ENCODE data around the gene IMP3. TPM values are rescaled to one million over a fixed set of nuclear protein-coding genes. Genes with fewer than 3 reads are reported as not detected.

IMP3 gene
- total and polyA plus RNA-seq, 8 donors: 18.7 to 39.6 (median 30.8) TPM

GRCh38 chr15:75597667-75598341, 42.2 kb downstream of the IMP3 start:
- ATAC-seq: peak; percentile 35 to 73 (median 66)
- Histone ChIP-seq H3K36me3 (peaks cover 0 to 7% (median 6%) of the 10 kb centered on the region in 3 donors), H3K4me1 (peaks cover 0 to 4% (median 0%) of the 10 kb centered on the region in 3 donors), H3K9me3 (no peaks in the 10 kb centered on the region), H3K27me3 (no peaks in the 10 kb centered on the region), H3K27ac (no peak overlapping the region), H3K4me3 (no peak overlapping the region)
- TF ChIP-seq, protein P1, sequence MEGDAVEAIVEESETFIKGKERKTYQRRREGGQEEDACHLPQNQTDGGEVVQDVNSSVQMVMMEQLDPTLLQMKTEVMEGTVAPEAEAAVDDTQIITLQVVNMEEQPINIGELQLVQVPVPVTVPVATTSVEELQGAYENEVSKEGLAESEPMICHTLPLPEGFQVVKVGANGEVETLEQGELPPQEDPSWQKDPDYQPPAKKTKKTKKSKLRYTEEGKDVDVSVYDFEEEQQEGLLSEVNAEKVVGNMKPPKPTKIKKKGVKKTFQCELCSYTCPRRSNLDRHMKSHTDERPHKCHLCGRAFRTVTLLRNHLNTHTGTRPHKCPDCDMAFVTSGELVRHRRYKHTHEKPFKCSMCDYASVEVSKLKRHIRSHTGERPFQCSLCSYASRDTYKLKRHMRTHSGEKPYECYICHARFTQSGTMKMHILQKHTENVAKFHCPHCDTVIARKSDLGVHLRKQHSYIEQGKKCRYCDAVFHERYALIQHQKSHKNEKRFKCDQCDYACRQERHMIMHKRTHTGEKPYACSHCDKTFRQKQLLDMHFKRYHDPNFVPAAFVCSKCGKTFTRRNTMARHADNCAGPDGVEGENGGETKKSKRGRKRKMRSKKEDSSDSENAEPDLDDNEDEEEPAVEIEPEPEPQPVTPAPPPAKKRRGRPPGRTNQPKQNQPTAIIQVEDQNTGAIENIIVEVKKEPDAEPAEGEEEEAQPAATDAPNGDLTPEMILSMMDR (IDR thresholded peaks at IDR 0.05): peak in 2 of 4 donors; percentile 12 to 19
- no peak for DNase-seq
- FAIRE-seq: no peak
- intact Hi-C loops (cut with DNase I): no loop called here
- WGBS, 2 donors: 28 to 38% methylated on average over 3 of the region's 3 CpGs

GRCh38 chr15:75596703-75597345, 43.2 kb downstream of the IMP3 start:
- 82 to 83% methylated on average over 3 of the region's 3 CpGs for WGBS, 2 donors
- ATAC-seq: peak in 1 of 4 donors; percentile 55
- H3K9me3 ChIP-seq: no peaks in the 10 kb centered on the region
- no peak for DNase-seq
- H3K27ac ChIP-seq: no peak overlapping the region
- peaks cover 0 to 7% (median 6%) of the 10 kb centered on the region in 3 donors for H3K36me3 ChIP-seq
- peaks cover 0 to 4% (median 0%) of the 10 kb centered on the region in 3 donors for H3K4me1 ChIP-seq
- TF ChIP-seq, protein P1 (IDR thresholded peaks at IDR 0.05): no peak
- FAIRE-seq: no peak
- intact Hi-C loops (cut with DNase I): no loop called here
- no peaks in the 10 kb centered on the region for H3K27me3 ChIP-seq
- no peak overlapping the region for H3K4me3 ChIP-seq

GRCh38 chr15:75594276-75594675, 45.7 kb downstream of the IMP3 start:
- H3K4me3 ChIP-seq: no peak overlapping the region
- intact Hi-C loops (cut with DNase I): no loop called here
- DNase-seq: no peak
- no peak for ATAC-seq
- 89 to 92% methylated on average over 9 of the region's 9 CpGs for WGBS, 2 donors
- no peaks in the 10 kb centered on the region for H3K36me3 ChIP-seq
- no peaks in the 10 kb centered on the region for H3K27me3 ChIP-seq
- H3K27ac ChIP-seq: no peak overlapping the region
- no peaks in the 10 kb centered on the region for H3K9me3 ChIP-seq
- FAIRE-seq: no peak
- H3K4me1 ChIP-seq: peaks cover 0 to 4% (median 0%) of the 10 kb centered on the region in 3 donors
- TF ChIP-seq, protein P1 (IDR thresholded peaks at IDR 0.05): no peak

- TF ChIP-seq, protein P1 (IDR thresholded peaks at IDR 0.05): no peak
- intact Hi-C loops (cut with DNase I): no loop called here
- Histone ChIP-seq H3K4me3 (no peak overlapping the region), H3K27me3 (no peaks in the 10 kb centered on the region), H3K27ac (no peak overlapping the region), H3K36me3 (no peaks in the 10 kb centered on the region), H3K4me1 (no peaks in the 10 kb centered on the region), H3K9me3 (no peaks in the 10 kb centered on the region)
- no peak for ATAC-seq
- 83 to 91% methylated on average over 4 of the region's 4 CpGs for WGBS, 2 donors
- no peak for DNase-seq
- FAIRE-seq: no peak
These were observed 48.2 kb downstream of the IMP3 start for GRCh38 chr15:75591655-75592364.
